NCI-H2227 treated with DMSO at 0.1 percent for 48 hours (cell line): ENCODE measurements around the gene IGSF10.
"Not testable (repeated sequence)": the region's sequence is repeated elsewhere in the genome, so short reads cannot be mapped to it uniquely, and the experiment has no call there.

Experiments
- DNase-seq: peaks from one replicate; lab custom pipeline; 2025; lab: John Stamatoyannopoulos, UW

IGSF10 gene

GRCh38 chr3:151460774-151461450 is at the start of gene IGSF10:
Gene IGSF10 (minus strand): TSS chr3:151461061. CDS start chr3:151458709, 2,352 bp downstream.
- peak; percentile 1 for DNase-seq

- not testable (repeated sequence) for DNase-seq
Observed at GRCh38 chr3:151509468-151510135, 48.7 kb upstream of the IGSF10 start.

- no peak for DNase-seq
Observed at GRCh38 chr3:151504606-151505005, 43.7 kb upstream of the IGSF10 start.

GRCh38 chr3:151503074-151503473 is 42.2 kb upstream of the IGSF10 start:
- no peak for DNase-seq

- no peak for DNase-seq
Observed at GRCh38 chr3:151501923-151502632, 41.2 kb upstream of the IGSF10 start.

GRCh38 chr3:151501171-151501922 is 40.5 kb upstream of the IGSF10 start:
- DNase-seq: no peak

- no peak for DNase-seq
Observed at GRCh38 chr3:151499168-151499567, 38.3 kb upstream of the IGSF10 start.

GRCh38 chr3:151491525-151491924 is 30.7 kb upstream of the IGSF10 start:
- DNase-seq: no peak

- DNase-seq: not testable (repeated sequence)
Observed at GRCh38 chr3:151487833-151488232, 27.0 kb upstream of the IGSF10 start.

- no peak for DNase-seq
Observed at GRCh38 chr3:151483961-151484520, 23.2 kb upstream of the IGSF10 start.

GRCh38 chr3:151483488-151483887 is 22.6 kb upstream of the IGSF10 start:
- DNase-seq: no peak

- DNase-seq: no peak
Observed at GRCh38 chr3:151480492-151480891, 19.6 kb upstream of the IGSF10 start.

GRCh38 chr3:151479452-151479851 is 18.6 kb upstream of the IGSF10 start:
- no peak for DNase-seq

GRCh38 chr3:151478335-151478697 is 17.5 kb upstream of the IGSF10 start:
- DNase-seq: no peak

- DNase-seq: no peak
Observed at GRCh38 chr3:151477591-151478334, 16.9 kb upstream of the IGSF10 start.

GRCh38 chr3:151476344-151477018 is 15.6 kb upstream of the IGSF10 start:
- no peak for DNase-seq

GRCh38 chr3:151468284-151468917 is 7.5 kb upstream of the IGSF10 start:
- DNase-seq: no peak

- no peak for DNase-seq
Observed at GRCh38 chr3:151467069-151467468, 6.2 kb upstream of the IGSF10 start.

GRCh38 chr3:151462991-151463390 is 2.1 kb upstream of the IGSF10 start:
- no peak for DNase-seq

- no peak for DNase-seq
Observed at GRCh38 chr3:151462278-151462780, 1.5 kb upstream of the IGSF10 start.
